ENCODE results near the gene MYH11. TPM values are rescaled to one million over a fixed set of nuclear protein-coding genes. Genes with fewer than 3 reads are reported as not detected.
"Not testable (repeated sequence)": the region's sequence is repeated elsewhere in the genome, so short reads cannot be mapped to it uniquely, and the experiment has no call there.

The MYH11 gene
- total RNA-seq, 6 experiments from 2014 or later, result 1.5 to 3.9 (median 2.7) TPM

DNA sequence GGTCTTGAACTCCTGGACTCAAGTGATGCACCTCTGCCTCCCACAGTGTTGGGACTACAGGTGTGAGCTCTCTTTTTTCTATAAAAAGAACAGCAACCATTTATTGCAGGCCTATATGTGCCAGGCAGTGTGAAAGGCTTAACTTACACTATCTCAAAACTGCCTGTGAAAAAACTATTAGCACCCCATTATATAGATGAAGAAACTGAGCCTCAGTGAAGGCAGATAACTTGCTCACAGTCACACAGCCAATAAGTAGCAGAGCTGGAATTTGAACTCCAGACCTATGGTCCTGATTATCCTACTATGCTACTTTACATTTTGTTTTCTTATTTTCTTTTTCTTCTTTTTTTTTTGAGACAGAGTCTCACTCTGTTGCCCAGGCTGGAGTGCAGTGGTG, 191.7 kb downstream of the MYH11 start:
- Histone ChIP-seq H3K27me3 (no peaks in the 10 kb centered on the region), H3K4me3 (no peak overlapping the region), H3K4me1 (no peaks in the 10 kb centered on the region), H3K9me3 (no peaks in the 10 kb centered on the region), H3K36me3 (peaks cover 0 to 36% (median 0%) of the 10 kb centered on the region in 4 donors), H3K27ac (no peak overlapping the region)
- no peak for ATAC-seq
- TF ChIP-seq POLR2A (IDR thresholded peaks at IDR 0.05), result no peak
- TF ChIP-seq, protein P1, sequence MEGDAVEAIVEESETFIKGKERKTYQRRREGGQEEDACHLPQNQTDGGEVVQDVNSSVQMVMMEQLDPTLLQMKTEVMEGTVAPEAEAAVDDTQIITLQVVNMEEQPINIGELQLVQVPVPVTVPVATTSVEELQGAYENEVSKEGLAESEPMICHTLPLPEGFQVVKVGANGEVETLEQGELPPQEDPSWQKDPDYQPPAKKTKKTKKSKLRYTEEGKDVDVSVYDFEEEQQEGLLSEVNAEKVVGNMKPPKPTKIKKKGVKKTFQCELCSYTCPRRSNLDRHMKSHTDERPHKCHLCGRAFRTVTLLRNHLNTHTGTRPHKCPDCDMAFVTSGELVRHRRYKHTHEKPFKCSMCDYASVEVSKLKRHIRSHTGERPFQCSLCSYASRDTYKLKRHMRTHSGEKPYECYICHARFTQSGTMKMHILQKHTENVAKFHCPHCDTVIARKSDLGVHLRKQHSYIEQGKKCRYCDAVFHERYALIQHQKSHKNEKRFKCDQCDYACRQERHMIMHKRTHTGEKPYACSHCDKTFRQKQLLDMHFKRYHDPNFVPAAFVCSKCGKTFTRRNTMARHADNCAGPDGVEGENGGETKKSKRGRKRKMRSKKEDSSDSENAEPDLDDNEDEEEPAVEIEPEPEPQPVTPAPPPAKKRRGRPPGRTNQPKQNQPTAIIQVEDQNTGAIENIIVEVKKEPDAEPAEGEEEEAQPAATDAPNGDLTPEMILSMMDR (IDR thresholded peaks at IDR 0.05), result no peak
- intact Hi-C loops (cut with DNase I), result no loop called here
- no peak for DNase-seq

GRCh38 chr16:15660203-15660601, 196.6 kb downstream of the MYH11 start:
- Histone ChIP-seq H3K4me3 (no peak overlapping the region), H3K27ac (no peak overlapping the region), H3K27me3 (no peaks in the 10 kb centered on the region), H3K9me3 (no peaks in the 10 kb centered on the region), H3K36me3 (peaks cover 0 to 5% (median 0%) of the 10 kb centered on the region in 4 donors), H3K4me1 (no peaks in the 10 kb centered on the region)
- ATAC-seq (no peak), DNase-seq (no peak)
- intact Hi-C loops (cut with DNase I), result no loop called here
- no peak for TF ChIP-seq POLR2A (IDR thresholded peaks at IDR 0.05)
- TF ChIP-seq, protein P1 (IDR thresholded peaks at IDR 0.05), result no peak
- WGBS (ENCODE audit: insufficient coverage, low coverage, low lambda C conversion rate, missing lambda C conversion rate), result 67% methylated on average over 4 of the region's 5 CpGs

GRCh38 chr16:15658556-15658955, 198.3 kb downstream of the MYH11 start:
- no peak overlapping the region for H3K4me3 ChIP-seq
- H3K4me1 ChIP-seq, result no peaks in the 10 kb centered on the region
- WGBS (ENCODE audit: insufficient coverage, low coverage, low lambda C conversion rate, missing lambda C conversion rate), result 92% methylated on average over 5 of the region's 5 CpGs
- no peak for DNase-seq
- H3K36me3 ChIP-seq, result no peaks in the 10 kb centered on the region
- intact Hi-C loops (cut with DNase I), result no loop called here
- no peaks in the 10 kb centered on the region for H3K9me3 ChIP-seq
- no peak for TF ChIP-seq POLR2A (IDR thresholded peaks at IDR 0.05)
- TF ChIP-seq, protein P1 (IDR thresholded peaks at IDR 0.05), result no peak
- no peak for ATAC-seq
- no peak overlapping the region for H3K27ac ChIP-seq
- no peaks in the 10 kb centered on the region for H3K27me3 ChIP-seq

- H3K4me3 ChIP-seq, result no peak overlapping the region
- ATAC-seq (no peak), DNase-seq (no peak)
- H3K4me1 ChIP-seq, result no peaks in the 10 kb centered on the region
- no peaks in the 10 kb centered on the region for H3K9me3 ChIP-seq
- no peak overlapping the region for H3K27ac ChIP-seq
- H3K36me3 ChIP-seq, result no peaks in the 10 kb centered on the region
- WGBS (ENCODE audit: insufficient coverage, low coverage, low lambda C conversion rate, missing lambda C conversion rate), result 81% methylated on average over 3 of the region's 6 CpGs
- intact Hi-C loops (cut with DNase I), result no loop called here
- TF ChIP-seq, protein P1 (IDR thresholded peaks at IDR 0.05), result no peak
- TF ChIP-seq POLR2A (IDR thresholded peaks at IDR 0.05), result no peak
- H3K27me3 ChIP-seq, result no peaks in the 10 kb centered on the region
Observed at GRCh38 chr16:15658149-15658548, 198.7 kb downstream of the MYH11 start.

GRCh38 chr16:15655561-15655960, 201.3 kb downstream of the MYH11 start:
- H3K27ac ChIP-seq; DNase-seq; ATAC-seq; H3K27me3 ChIP-seq; H3K36me3 ChIP-seq; H3K9me3 ChIP-seq; intact Hi-C loops (cut with DNase I); H3K4me3 ChIP-seq; H3K4me1 ChIP-seq: not testable (repeated sequence)
- 89% methylated on average over 1 of the region's 6 CpGs for WGBS (ENCODE audit: insufficient coverage, low coverage, low lambda C conversion rate, missing lambda C conversion rate)
